Spleen (tissue), 7 donors: ENCODE data around the gene DNAJB4.
"Not testable (repeated sequence)": the region's sequence is repeated elsewhere in the genome, so short reads cannot be mapped to it uniquely, and the experiment has no call there.

ENCODE experiments used
- CTCF ChIP-seq, 11 experiments: fragments of 200-600 bp in 7 of 11; fragments of 450-650 bp in 4 of 11; sonication (generic) in 4 of 11; IDR thresholded peaks in 8 of 11; conservative IDR thresholded peaks in 3 of 11; 1 replicate in 7 of 11; 2 replicates in 4 of 11; pipeline versions ENCODE4 v1.4.0 to v1.8.0; 2016 to 2021; ENCODE audit warnings: antibody characterized with exemption in 11 of 11, inconsistent platforms in 4 of 11, mild to moderate bottlenecking in 1 of 11
- POLR2A ChIP-seq, 3 donors: fragments of 450-650 bp; IDR thresholded peaks; one replicate each; pipeline ENCODE4 v1.5.1; 2017; ENCODE audit warnings: antibody characterized with exemption in 3 of 3, mild to moderate bottlenecking in 1 of 3
- donor health status: DM: no; HTN: no; CAD: no; lungs with moderate emphysema.
- donor health status: DM: no; HTN: no; CAD: no.
- donor health status: DM: no; HTN: no; CAD: no.

- not testable (repeated sequence) for TF ChIP-seq CTCF (IDR thresholded peaks at IDR 0.05 in 8 of 11, conservative IDR thresholded peaks at IDR 0.05 in 3 of 11); POLR2A (IDR thresholded peaks at IDR 0.05)
Observed at GRCh38 chr1:78000536-78000935, 4.2 kb upstream of the DNAJB4 start.
